NCI-H345 (cell line): Measurements from ENCODE around the gene AMPH.
"Not testable (repeated sequence)": the region's sequence is repeated elsewhere in the genome, so short reads cannot be mapped to it uniquely, and the experiment has no call there.

Experiments used
- DNase-seq: peaks from one replicate; lab custom pipeline; 2025; lab: John Stamatoyannopoulos, UW

Gene AMPH

DNA sequence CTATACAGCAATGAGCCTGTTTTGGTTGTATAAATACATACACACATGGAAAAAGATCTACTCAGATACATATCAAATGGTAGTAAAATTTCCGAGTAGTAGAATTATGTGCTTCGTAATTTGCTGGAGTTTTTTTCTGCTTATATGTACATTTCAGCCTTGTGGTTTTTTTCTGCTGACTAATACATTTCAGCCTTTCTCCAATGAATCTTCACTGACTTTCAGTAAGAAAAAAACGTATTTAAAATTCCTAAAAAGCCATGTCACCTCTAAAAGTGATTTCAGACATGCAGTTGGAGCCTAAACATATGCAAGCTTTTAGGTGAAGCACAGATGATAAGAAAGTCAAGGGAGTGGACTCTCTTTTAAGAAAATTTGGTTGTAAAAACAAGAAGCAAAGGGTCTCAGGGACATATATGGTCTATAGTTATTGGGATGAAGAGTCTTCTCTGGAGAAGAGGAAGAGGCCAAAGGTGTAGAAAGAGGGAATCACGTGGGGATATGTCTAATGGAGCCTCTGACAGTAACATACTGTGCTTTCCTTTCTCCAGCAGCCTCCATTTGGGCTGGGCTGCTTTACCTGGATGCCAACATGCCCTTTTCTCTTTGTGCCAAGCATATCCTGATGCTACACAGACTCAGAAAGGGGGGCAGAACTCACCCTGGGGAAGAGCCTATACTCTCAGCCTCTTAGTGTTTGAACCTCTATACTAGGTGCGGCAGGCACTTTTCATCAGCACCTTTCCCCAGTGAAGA, 2.4 kb downstream of the AMPH start:
- DNase-seq: no peak

DNA sequence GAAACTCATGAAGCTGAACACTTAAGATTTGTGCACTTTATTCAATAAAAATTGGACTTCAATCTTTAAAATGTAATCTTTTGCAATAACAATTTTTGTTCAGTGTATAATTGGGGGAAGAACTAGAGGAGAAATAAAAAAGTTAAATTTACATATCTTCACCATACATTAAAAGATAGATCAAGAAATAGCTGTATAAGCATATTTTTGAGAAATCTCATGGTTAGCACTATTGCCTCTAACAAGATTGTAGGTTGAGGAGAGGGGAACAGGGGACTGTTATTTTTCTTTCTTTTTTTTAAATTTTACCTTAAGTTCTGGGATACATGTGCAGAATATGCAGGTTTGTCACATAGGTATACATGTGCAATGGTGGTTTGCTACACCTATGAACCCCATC, 5.3 kb downstream of the AMPH start:
- no peak for DNase-seq

DNA sequence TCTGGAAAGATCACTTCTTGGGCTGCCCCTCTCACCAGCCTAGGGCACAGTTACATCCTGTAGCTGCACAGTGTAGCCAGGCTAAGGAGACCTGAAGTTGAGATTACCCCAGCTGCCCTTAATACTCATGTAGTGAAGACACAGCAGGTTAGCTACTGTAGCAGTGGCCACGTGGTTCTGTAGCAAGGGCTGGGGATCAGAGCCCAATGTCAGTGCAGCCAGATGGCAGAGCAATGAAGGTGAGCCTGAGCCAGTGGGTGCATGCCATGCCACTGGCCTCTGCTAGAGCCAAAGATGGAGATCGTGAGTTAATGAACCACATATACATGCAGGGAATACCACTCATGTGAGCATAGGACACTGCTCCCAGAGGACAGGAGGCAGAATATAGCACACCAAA, 15.5 kb downstream of the AMPH start:
- no peak for DNase-seq

DNA sequence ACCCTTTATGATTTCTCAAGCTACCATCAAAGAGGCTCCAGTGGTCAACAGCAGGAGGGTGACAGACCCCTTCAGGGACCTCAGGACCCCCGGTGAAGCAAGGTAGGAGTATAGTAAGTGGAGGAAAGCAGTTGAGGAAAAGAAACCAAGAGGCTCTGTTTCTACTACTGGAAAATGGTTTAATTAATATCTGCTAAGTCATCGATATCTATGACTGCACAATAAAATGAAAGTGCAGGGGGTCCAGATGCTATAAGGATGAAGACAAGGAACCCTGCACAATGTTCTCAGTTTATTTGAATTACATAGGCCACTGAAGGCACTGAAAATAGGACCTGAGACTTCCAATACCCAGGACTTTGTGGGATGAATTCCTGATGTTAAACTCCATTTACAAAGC, 23.7 kb downstream of the AMPH start:
- DNase-seq: no peak

DNA sequence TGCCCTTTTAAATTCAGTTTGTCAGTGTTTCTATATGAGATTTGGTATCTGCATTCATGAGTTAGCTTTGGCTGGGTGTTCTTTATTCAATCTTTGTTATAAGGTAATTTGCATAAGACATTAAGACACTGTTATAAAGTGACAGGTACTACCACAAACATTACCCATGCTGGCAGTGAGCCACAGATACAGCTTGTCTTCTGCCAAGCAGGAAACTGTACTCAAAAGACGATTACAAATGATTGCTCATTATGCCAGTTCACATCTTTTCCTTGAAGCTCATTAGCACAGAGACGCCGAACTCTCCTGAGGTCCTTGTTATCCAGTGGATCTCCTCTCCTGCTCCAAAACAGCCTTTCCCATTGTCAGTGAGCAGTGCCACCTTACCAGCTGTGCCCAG, 30.4 kb downstream of the AMPH start:
- DNase-seq: no peak

DNA sequence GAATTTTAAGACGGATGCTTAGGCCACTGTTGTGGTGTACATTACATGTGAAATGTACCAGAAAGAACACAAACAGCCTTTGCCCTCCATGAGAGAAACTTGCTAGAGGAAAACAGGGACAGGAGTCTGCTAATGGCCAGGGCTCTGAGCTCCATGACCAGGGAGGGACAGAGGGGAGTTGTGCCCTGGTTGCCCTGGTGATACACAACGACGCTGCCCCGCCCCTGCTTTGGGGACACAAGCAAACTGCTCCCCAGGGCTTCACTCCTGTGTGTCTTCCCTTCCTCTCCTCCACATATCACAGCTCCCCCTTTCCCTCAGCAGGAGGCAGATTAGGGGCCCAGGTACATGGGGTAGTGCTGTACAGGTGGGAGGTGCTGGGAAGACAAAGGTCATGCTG, 36.2 kb downstream of the AMPH start:
- DNase-seq: no peak

DNA sequence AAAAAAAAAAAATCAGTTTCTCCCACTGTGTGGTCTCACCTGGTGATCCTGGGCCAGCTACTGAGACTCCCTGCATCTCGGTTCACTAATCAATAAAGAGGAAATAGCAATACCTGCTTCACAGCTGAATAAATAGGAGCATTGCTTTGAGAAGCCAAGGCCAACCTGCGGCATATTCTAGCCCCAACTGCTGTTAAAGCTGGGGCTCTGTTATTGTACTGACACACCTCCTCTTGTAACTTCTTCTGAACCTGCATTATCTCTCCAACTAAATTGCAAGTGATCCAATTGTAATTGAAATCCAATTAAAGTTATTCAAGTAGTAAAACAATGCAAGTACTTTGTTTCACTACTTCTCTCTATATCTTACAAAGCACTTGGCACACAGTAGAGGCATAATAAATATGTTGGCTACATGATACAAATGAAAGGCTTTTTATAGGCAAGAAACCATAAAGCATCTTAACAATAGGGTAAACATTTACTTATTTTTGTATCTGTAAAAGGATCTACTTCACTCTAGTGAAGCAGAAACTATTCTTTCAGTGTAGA, 38.4 kb downstream of the AMPH start:
- no peak for DNase-seq

DNA sequence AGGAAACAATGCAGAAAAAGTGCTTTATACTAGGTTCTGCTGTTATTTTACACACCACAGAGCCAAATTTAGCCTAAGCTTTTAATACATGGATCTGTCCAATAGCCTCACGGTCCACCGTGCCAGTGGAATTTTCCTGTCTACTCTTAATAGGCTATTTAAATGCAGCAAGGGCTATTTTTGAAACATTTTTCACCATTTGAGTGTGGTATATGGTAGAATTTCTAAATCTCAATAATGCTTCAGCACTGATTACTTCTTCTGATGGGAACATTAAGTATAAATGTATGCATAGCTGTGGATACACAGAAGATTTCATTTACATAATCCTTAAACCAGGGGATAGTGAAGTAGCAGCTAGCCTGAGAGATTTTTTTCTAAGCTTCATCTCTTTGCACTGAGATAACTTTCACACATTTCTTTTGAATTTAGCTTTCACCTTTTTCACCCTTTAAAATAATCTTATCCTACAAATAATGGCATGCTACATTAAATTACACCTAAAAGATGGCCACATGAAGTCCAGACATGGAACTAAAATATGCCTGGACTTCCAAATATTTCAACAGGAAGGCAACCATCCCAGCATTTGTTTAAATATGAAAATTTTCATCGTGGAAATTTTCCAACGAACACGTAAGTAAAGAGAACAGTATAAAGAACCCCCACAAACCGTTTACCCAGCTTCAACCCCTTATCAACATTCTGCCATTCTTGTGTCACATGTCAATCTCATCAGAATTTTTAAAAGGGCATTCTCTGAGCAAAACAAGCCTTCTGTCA, 45.4 kb downstream of the AMPH start:
- DNase-seq: no peak

DNA sequence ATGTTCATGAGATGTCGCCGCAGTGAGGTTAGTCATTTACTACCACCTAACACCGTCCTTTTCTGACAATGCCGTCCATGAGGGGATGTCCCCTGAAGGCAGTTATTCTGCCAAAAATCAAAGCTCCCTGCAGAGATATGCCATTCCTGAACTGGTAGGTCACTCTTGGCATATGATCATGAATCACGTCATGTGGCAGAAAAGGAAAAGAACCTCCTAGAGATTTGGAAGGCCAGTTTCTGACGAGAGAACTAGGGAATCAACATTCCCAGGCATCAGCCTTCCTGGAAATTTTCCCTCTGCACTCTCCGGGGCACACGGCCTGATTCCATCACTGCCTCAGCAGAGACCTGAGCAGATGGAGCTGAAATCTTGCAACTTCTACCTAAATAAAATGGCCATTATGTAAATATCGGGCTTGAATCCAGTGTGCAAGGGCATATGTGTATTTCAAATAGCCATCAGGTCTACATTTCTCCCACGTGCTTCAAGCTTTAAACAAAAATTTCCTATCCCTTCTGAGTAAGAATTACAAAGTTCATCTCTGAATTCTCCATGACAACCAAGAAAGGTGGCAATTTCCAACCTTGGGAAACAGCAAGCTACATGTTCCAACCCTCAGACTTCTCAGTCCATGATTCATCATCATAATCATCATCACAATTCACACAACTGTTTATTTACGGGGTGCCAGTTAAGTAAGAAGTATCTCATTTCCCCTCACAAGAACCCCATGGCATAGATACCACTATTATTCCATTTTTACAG, 46.5 kb downstream of the AMPH start:
- DNase-seq: no peak

DNA sequence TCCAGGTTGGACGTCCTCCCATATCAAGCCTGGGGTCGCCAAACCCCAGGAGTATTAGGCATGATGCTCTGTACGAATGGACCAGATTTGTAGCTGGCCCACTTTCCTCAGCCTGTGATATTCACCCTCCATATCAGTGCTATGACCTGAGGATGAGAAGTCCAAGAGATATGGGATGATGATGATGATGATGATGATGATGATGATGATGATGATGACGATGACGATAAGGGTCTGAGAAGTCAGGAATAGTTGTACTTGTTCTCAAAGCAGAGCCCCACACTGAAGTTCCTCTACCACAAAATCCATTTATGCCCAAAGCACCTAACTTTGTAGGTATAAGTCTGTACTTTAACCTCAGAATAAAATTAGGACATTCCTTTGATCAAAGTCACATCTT, 50.7 kb downstream of the AMPH start:
- no peak for DNase-seq

DNA sequence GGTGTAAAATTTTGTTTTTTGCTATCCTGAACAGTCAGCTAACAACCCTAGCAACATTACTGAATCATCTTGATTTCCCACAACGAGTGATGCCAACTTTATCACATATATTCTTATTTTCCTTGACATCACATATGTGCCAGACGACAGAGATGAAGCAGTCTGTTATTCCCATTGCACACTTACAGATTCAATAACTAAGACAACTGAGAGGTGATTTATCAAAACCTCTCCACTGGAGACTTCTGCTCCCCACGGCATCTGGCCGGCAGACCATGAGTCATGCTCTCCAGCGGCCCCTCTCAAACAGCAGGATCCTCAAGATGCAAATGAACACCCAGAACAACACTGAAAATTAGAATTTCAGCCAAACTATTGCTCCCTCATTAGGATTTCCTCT, 57.1 kb downstream of the AMPH start:
- DNase-seq: no peak

DNA sequence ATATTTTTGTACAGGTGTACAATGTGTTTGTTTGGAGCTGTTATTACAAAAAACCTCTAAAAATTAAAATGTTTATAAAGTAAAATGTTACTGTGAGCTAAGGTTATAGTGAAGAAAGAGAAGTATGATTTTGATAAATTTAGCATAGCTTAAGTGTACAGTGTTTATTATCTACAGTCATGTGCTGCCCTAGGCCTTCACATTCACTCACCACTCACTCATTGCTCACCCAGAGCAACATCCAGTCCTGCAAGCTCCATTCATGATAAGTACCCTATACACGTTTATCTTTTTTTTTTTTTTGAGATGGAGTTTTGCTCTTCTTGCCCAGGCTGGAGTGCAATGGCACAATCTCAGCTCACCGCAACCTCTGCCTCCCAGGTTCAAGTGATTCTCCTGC, 59.6 kb downstream of the AMPH start:
- DNase-seq: not testable (repeated sequence)

DNA sequence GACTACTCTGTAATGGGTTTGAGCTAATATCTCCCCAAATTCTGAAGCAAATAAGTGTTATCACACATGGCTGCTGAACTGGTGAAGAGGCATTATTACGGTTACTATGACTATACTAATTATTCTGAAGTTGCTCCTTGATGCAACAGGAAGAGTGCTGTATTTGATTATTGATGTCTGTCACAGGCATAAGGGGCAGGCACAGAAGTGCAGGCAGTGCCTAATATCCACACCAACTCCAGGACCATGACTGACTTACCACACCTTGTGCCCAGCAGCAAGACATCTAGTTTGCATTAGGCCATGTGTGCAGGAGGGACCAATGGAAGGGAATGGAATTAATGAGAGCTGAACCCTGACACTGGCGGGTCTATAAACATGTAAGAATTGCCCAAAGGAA, 62.7 kb downstream of the AMPH start:
- no peak for DNase-seq

DNA sequence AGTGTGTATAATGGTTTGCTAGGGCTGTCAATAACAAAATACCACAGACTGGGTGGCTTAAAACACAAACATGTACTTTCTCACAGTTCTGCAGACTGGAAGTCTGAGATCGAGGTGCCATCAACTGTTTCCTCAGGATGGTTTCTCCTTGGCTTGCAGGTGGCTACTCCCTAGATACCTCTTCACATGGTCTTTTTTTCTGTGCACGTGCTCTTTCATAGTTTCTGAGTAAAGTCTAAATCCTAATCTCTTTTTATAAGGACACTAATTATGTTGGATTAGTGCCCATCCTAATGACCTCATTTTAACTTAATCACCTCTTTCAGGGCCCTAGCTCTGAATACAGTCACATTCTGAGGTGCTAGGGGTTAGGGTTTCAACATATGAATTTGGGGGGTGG, 65.9 kb downstream of the AMPH start:
- DNase-seq: no peak

DNA sequence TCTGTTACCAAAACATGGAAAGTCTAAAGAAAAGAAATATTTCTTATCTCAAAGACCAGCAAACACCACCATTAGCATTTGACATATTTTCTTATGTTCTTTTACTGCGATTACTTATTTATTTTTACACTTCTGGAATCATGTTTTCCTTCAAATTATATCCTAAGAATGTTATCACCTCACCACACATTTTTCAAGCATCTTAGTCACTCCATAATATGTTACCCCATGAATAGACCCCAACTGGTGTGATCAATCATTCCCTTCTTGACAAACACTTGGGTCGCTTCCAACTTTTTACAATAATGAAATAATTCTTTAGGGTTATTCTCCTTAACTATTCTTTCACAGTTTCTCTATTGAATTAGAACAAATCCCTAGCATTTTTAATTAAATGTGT, 67.4 kb downstream of the AMPH start:
- no peak for DNase-seq

DNA sequence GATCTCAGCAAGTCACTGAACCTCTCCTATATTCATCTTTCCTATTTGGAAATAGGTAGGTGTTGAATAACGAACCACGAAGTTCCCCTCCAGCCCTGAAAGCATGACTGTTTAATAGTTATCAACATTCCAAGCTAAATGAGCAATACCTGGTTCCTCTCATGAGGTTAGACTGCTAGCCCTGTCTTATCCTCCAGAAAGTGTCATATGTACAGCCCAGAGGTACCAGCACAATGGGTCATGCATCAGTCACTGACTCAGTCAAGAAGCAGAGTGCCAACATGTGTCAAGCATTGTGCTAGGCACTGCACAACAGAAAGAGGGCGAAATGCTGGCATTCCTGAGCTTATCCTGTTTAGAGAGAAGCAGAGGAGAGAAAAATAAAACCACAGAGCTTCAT, 70.0 kb downstream of the AMPH start:
- DNase-seq: no peak

DNA sequence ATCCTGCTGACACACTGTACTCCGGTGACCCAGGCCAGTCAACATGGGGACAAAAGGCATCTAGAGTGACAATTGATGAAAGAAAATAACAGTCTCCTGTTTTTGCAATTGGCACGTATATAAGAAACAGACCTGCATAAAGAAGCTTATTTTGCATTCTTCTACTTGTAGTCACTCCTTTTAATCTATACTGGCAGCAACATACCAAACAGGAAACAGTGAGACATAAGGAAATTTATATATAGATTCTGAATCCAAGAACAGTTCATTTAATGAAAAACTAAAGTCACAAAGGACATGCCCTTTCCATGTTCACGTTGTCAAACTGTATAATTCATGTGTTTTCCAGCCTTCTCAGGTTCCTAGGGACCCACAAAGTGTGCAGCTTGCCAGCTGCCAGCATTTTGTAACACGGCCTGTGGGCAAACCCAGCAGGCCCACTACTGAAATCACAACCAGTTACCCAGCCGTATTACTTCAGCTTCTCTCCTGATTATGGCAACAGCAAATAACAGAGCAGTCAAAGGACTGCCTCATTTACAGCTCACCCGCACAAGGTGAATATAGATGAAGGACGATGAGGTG, 72.3 kb downstream of the AMPH start:
- no peak for DNase-seq

DNA sequence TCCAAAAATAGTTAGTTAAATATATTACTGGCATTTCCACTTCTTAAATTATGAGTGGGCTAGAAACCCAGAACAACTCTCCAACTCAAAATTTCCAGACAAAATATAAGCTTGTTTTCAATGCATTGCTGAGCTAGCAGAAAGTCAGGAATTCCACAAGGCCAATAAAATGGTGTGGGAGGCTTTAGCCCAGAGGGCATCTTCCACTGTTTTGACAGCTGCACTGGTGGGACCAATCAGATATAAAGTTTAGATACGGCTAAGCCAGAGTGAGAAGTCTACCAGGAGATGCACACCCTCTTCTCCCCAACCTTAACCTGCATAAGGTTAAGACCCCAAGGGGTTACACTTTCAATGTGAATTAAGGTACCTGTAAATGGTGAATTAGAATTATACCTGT, 76.6 kb downstream of the AMPH start:
- no peak for DNase-seq

DNA sequence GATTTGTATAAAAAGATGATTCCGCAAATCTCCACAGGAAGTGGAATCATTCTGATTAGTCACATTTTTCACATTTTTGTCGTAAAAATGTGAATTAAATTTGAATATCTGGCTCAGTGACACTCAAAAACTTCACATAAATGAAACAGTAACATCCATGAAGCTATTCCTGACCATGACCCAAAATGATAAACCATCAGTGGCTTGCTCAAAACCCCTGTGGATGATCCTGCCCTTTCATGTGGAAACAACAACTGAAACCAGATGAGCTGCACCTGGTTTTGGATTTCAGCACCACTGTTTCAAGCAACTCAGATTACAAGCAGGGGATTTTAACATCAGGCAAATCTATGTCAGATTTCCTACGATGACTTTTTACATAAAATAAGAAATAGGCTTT, 80.3 kb downstream of the AMPH start:
- DNase-seq: no peak

DNA sequence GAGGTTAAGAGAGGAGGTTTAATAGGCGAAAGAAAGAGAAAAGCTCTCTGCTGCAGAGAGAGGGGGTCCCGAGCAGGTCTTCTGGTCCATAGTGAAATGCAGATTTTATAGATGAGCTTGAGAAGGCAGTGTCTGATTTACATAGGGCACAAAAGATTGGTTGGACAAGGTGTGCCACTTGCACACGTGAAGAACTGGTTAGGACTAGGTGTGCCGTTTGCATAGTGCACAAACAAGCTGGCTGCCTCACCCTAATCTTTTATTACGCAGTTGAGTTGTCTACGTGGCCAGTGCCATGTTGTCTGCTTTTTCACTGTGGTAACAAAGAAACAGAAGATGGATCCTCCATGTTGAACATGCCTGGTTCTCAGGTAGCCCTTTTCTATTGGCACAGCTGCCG, 82.6 kb downstream of the AMPH start:
- peak; percentile 24 for DNase-seq

DNA sequence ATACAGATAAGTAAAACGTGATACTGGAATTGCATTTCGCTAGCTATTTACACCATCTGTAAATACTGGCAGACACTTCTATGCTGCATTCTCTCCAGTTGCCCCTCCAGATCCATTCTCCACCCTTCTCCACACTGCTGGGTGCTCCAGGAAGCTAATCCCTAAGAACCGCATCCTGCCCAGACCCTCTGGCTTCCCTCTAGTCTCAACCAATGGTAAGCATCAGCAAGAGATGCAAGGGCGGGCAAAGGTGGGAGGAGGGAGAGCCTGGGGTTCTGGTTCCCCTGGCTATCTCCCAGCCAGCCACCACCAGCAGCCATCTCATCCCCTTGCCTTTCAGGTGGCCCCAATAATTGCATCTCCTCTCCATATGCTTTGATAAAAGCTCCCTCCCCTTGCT, 84.4 kb downstream of the AMPH start:
- no peak for DNase-seq

DNA sequence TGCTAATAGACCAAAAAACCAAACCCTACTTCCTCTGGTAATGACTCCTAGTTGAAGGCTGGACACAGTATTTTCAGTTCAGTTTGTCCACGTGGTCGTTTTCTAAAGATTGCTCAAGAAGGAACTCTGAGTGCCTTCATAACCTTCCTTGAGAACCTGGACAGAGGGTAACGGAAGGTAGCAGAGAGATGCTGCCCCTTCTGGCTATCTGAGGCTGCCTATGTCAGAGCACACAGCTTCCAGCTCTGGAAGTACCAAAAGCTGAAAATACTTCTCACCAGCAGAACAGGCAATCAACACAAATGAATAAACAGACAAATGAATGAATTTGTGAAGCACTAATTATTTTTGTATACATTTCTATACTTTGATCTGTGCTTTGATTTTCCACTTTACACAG, 85.2 kb downstream of the AMPH start:
- no peak for DNase-seq
